HL-60/S4 treated with retinoic acid at 250 ng/mL for 4 days and 3 days (cell line): Measurements from ENCODE around the gene MDC1.
"Not testable (repeated sequence)": the region's sequence is repeated elsewhere in the genome, so short reads cannot be mapped to it uniquely, and the experiment has no call there.

Source experiments
- in situ Hi-C: fragments of 300-500 bp; cut with MboI; formaldehyde crosslinking; loops from 2 replicates; pipeline ENCODE4 v1.7.0; 2022; ENCODE audit warnings: low sequenced_read_pairs

The MDC1 gene

DNA sequence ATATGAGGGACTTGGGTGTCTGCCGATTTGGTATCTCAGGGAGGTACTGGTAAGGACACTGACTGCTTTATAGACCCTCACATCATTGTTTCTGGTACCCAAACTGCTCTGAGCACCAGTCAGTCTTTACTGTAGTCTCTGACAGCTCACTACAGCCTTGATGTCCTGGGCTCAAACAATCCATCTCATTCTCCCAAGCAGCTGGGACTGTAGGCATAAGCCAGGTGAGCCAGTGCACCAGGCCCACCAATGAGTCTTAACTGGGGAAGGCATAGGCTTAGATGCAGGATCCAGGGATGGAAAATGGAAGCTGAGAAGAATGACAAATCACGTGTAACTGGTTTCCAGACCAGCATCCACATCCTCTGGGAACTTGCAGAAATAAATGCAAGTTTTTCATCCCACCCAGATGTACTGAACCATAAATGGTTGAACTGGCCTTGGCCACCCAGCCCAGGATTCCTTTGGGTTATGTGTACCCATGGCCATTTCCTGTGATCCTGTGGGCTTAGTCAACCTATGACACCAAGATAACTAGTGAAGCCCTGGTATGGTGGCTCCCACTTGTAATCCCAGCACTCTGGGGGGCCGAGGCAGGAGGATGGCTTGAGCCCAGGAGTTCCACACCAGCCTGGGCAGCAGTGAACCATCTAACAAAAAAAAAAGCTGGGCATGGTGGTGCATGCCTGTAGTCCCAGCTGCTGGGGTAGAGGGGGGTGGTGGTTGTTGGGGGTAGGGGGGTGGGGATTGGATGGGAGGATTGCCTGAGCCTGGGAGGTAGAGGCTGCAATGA is 8.8 kb upstream of the MDC1 start:
- in situ Hi-C loops = no loop called here

DNA sequence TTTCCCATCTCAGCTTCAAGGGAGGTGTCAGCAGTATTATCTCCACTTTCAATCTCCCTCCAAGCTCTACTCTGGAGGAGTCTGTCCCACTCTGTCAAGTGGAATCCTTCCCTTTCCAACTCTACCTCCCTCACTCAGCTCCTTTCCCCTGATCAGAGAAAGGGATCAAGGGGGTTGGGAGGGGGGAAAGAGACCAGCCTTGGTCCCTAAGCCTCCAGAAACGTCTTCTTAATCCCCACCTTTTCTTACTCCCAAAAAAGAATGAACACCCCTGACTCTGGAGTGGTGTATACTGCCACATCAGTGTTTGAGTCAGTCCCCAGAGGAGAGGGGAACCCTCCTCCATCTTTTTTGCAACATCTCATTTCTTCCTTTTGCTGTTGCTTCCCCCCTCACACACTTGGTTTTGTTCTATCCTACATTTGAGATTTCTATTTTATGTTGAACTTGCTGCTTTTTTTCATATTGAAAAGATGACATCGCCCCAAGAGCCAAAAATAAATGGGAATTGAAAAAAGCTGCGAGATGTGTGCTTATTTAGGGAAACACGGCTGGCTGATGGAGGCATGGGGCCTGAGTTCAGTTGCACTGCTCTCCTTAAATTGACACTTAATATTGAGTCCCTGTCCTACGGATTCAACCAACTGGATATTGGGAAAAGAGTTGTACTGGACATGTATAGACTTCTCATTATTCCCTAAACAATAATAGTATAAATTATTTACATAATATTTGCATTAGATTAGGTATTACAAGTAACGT is 8.0 kb upstream of the MDC1 start:
- in situ Hi-C loops = no loop called here

DNA sequence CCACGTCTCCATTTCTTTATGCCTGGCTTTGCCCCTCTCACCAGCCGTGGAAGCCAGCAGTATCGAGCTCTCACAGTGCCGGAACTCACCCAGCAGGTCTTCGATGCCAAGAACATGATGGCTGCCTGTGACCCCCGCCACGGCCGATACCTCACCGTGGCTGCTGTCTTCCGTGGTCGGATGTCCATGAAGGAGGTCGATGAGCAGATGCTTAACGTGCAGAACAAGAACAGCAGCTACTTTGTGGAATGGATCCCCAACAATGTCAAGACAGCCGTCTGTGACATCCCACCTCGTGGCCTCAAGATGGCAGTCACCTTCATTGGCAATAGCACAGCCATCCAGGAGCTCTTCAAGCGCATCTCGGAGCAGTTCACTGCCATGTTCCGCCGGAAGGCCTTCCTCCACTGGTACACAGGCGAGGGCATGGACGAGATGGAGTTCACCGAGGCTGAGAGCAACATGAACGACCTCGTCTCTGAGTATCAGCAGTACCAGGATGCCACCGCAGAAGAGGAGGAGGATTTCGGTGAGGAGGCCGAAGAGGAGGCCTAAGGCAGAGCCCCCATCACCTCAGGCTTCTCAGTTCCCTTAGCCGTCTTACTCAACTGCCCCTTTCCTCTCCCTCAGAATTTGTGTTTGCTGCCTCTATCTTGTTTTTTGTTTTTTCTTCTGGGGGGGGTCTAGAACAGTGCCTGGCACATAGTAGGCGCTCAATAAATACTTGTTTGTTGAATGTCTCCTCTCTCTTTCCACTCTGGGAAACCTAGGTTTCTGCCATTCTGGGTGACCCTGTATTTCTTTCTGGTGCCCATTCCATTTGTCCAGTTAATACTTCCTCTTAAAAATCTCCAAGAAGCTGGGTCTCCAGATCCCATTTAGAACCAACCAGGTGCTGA is 7.0 kb upstream of the MDC1 start:
- in situ Hi-C loops = not testable (repeated sequence)

DNA sequence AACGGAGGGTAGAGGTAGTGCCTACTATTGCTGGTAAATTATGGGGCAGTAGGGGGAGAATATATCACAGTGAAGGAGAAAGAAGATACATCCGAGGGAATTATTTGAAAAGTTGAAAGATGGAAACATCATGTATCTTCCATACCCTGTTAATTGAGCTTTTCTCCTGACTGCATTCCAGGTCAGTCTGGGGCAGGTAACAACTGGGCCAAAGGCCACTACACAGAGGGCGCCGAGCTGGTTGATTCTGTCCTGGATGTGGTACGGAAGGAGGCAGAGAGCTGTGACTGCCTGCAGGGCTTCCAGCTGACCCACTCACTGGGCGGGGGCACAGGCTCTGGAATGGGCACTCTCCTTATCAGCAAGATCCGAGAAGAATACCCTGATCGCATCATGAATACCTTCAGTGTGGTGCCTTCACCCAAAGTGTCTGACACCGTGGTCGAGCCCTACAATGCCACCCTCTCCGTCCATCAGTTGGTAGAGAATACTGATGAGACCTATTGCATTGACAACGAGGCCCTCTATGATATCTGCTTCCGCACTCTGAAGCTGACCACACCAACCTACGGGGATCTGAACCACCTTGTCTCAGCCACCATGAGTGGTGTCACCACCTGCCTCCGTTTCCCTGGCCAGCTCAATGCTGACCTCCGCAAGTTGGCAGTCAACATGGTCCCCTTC is 6.2 kb upstream of the MDC1 start:
- in situ Hi-C loops = not testable (repeated sequence)

DNA sequence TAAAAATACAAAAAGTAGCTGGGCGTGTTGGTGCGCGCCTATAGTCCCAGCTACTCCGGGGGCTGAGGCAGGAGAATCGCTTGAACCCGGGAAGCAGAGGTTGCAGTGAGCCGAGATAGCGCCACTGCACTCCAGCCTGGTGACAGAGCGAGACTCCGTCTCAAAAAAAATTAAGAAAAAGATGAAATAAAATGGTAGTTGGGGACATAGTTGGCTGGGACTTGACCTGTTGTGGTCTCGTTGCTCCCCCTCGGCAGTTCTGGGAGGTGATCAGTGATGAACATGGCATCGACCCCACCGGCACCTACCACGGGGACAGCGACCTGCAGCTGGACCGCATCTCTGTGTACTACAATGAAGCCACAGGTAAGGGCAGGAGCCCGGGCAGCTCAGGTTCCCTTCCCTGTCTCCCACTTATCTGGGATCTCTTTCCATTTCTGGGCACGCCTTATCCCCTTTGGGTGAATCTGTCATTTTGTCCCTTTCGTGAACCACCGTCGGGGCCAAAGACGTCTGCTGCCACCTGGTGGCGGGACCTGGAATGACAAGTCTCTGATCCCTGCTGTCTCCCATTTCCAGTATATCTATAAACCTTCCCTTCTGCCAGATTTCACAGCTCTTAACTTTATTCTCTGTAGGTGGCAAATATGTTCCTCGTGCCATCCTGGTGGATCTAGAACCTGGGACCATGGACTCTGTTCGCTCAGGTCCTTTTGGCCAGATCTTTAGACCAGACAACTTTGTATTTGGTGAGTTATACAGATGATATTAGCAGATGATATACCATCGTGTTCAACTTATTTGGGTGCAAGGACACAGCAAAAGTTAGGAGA is 5.4 kb upstream of the MDC1 start:
- in situ Hi-C loops = no loop called here

DNA sequence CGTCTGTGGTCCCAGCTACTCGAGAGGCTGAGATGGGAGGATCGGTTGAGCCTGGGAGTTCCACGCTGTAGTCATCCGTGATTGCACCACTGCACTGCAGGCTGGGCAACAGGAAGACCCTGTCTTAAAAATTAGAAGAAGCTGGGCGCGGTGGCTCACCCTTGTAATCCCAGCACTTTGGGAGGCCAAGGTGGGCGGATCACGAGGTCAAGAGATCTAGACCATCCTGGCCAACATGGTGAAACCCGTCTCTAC is 4.9 kb upstream of the MDC1 start:
- in situ Hi-C loops = not testable (repeated sequence)

DNA sequence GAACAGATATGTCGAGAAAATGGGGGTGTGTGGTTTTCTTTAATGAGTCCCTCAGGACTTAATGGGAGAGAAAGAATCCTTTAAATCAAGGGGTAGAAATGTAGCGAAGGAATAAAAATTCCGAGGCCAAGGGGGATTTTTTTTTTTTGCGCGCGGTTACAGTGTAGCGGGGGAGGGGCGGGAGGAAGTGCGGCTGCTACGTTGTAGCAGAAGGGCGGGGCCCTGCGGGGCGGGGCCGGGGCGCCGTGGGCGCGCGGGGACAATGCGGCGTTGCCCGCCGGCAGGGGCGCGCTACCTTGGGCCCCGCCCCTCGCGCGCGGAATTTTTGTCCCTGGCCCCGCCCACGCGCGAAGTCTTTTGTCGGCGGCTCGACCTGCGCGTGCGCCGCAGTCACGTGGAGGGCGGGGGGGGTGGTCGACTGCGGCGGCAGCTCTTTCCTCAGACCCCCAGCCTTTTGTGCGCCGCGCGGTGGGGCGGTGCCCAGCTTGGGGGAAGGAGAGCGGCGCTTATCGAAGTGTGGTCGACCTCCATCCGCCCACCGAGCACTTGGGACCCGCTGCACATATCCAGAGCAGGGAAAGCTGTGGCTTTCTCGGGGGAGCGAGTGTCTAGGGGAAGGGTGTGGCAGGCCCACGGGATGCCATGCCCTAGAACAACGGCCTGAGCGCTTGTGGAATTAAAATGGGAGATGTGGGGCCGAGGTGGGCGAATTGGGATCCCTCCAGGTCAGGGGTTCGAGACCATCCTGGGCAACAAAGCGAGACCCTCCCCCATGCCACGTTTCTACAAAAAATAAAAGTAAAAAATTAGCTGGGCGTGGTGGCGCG is 4.3 kb upstream of the MDC1 start:
- in situ Hi-C loops = no loop called here

DNA sequence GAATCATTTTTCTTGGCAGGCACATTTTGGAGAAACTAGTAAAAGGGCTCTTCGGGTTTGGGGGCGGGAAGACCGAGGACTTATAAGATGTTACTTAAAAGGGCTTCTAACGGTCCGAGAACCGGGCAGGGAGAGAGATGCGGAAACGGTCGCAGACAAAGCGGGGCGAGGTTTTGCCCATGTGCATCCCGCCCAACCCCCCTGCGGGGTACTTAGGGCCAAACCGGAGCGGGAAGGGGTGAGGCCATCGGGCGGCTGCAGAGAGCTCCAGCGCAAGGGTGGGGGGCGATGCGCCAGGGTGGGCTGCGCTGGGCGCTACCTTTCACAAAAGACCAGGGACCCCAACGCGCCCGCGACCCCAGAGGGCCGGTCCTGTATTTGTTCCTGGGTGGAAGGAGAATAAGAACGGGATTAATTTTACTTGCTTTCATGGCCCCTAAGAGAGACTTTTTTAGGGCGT is 3.7 kb upstream of the MDC1 start:
- in situ Hi-C loops = no loop called here

DNA sequence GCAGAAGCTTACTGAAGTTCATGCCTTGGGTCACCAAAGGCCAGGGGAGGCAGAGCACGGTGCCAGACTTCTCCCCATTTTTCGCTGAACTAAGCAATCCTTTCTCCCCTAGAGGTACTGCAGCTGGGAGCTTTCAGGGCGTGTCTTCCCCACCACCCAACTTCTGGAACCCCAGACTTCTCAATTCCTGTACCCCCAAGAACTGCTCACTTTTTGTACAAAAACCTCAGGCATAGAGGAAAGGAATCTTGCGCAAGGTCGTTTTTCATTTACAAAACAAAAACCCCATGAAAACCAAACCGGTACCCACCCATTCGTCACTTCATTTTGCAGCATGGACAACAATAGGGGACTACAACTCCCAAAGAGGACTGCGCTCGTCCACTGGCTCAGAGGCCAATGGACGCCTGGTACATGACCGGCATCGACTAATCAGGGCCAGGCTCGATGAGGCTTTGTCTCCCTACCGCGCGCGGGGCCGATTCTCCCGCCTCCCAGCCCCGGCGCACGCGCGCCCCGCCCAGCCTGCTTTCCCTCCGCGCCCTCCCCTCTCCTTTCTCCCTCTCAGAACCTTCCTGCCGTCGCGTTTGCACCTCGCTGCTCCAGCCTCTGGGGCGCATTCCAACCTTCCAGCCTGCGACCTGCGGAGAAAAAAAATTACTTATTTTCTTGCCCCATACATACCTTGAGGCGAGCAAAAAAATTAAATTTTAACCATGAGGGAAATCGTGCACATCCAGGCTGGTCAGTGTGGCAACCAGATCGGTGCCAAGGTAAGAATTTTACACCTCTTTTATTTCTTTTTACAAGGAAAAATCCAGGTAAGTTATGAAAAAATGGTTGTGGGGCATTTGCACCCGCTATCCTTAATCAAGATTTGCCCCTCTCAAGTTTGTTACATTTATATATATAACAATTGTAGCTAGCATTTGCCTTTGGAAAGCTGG is 3.0 kb upstream of the MDC1 start, which contains the start of gene TUBB:
Gene TUBB (plus strand): TSS at position 562 of the 947 bp plus-strand sequence. CDS start 155 bp downstream, at position 717.
- in situ Hi-C loops = loop anchor here (5.0 kb wide), 1 partner anchor 38 kb away; no protein-coding TSS in a partner anchor

DNA sequence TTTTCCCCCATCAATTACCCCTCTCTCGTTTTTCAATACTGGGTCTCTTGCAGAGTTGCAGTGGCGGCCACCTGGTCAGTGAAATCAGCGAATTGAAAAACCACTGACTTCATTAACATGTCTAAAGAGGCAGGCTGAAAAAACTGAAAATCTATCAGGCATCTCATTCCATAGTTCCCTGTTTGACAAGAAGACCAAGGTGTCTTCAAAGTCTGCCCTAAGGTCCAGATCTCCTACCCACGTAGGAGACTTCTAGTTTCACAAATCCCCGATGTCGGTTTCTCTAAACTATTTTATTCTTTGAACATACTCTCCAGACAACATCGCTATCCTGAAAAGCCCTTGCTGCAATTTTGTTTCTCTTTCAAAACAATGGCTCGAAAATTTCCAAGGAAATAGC is 2.3 kb upstream of the MDC1 start:
- in situ Hi-C loops = loop anchor here (5.0 kb wide), 1 partner anchor 37 kb away; no protein-coding TSS in a partner anchor

DNA sequence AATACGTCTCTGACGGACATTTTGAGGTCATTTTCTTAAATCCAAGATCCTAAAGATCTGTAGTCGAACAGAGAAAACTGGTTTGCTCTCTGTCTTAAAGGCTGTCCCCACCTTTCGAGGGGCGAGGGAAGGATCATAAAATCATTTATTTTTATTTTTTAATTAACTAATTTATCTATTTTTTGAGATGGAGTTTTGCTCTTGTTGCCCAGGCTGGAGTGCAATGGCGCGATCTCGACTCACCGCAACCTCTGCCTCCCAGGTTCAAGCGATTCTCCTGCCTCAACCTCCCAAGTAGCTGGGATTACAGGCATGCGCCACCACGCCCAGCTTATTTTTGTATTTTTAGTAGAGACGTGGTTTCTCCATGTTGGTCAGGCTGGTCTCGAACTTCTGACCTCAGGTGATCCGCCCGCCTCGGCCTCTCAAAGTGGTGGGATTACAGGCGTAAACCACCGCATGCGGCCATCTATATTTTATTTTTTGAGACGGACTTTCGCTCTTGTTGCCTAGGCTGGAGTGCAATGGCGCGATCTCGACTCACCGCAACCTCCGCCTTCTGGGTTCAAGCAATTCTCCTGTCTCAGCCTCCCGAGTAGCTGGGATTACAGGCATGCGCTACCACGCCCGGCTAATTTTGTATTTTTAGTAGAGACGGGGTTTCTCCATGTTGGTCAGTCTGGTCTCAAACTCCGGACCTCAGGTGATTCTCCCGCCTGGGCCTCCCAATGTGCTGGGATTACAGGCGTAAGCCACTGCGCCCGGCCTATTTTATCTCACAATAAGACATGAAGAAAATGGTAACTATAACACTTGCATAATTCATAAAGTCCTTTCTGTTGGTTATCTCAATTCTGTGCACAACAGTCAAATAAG is 1.0 kb upstream of the MDC1 start:
- in situ Hi-C loops = loop anchor here (5.0 kb wide), 1 partner anchor 36 kb away; no protein-coding TSS in a partner anchor

DNA sequence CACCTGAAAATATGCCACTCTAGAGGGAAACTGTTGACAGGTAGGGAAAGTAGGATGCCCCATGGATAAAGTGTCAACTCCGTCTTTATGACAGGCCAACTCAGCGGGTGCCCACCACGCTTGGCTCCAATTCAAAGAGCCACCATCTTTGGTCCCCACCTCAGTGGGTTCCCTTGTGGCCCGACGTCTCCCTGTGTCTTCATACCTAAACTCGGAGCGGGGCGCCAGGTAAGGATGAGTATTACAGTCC is 277 bp downstream of the MDC1 start:
- in situ Hi-C loops = loop anchor here (5.0 kb wide), 1 partner anchor 35 kb away; no protein-coding TSS in a partner anchor

DNA sequence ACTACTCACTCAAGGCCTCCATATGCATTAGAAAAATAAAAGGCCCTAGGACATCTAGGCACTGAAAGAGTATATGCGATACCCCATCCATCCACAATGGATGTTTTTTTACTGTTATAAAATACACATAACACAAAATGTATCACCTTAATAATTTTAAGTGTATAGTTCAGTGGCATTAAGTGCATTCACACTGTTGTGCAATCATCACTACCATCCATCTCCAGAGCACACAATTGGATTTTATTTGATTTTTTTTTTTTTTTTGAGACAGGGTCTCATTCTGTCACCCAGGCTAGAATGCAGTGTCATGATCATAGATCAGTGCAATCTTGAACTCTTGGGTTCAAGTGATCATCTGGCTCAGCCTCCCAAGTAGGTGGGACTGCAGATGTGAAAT is 2.8 kb downstream of the MDC1 start:
- in situ Hi-C loops = no loop called here

DNA sequence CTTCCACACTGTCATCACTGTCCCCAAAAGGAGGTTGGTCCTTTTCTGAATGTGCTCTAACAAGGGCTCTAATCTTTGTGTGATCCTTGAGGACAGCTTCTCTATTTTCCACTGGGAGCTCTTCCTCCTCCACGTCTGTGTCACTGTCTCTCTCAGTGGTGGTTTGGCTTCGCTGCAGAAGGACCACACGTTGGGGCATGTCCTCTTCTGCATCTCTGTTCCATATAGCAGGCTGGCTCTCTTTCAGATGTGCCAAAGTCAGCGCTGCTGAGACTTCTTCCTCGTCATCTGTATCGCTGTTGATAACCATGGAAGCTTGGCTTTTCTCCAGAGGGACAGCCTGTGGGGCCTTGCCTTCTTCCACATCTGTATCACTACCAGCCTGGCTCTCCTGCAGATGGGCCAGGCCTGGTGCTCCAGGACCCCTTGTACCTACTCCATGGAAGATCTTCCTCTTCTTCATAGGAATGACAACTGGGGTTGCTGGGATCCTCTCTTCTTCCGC is 4.6 kb downstream of the MDC1 start:
- in situ Hi-C loops = no loop called here

DNA sequence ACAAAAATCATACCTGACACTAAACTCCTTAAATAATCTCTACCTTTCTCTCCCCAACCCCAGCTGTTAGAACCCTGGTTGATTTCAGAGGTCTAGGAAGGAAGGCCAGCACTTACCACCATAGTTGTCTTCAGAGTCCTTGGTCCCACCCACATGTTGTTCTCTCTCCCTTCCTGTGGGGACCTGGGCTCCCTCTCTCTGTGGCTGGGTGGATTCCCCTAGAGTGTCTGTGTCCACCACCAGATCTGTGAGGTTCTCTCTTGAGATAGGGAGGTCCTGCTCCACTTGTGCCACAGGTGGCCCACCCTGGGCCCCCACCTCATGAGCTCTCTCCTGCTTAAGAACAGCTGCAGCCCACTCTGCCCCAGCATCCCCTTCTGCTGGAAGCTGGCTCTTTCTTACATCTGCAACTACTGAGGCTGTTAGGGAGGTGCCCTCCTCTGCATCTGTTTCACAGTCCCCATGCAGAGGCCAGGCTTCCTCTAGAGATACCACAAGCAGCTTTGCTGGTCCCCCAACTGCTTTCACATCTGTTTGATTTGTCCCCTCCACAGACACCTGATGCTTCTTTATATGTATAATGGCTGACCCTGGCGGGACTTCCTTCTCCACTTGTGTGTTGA is 5.2 kb downstream of the MDC1 start:
- in situ Hi-C loops = no loop called here

DNA sequence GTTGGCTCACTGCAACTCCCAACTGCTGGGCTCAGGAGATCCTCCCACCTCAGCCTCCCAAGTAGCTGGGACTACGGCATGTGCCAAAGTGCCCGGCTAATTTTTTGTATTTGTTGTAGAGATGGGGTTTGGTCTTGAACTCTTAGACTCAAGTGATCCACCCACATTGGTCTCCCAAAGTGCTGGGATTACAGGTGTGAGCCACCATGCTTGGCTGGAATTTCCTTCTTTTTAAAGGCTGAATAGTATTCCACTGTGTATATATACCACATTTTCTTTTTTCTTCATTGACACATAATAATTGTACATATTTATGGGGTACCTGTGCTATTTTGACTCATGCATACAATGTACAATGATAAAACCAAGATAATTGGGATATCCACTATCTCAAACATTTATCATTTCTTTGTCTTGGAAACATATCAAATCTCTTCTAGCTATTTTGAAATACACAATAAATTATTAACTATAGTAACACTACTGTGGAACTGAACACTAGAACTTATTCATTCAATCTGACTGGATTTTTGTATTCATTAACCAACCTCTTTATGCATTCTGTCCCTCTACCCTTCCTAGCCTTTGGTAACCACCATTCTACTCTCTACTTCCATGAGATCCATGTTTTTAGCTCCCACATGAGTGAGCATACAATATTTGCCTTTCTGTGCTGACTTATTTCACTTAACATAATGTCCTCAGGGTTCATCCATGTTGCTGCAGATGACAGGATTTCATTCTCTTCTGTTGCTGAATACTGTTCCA is 7.8 kb downstream of the MDC1 start:
- in situ Hi-C loops = no loop called here
